Uterus (tissue), 4 donors: ENCODE measurements around the gene C2CD3. TPM values are rescaled to one million over a fixed set of nuclear protein-coding genes. Genes with fewer than 3 reads are reported as not detected.
"Not testable (repeated sequence)": the region's sequence is repeated elsewhere in the genome, so short reads cannot be mapped to it uniquely, and the experiment has no call there.

Experiments
- DNase-seq, 2 donors: peaks; one replicate each; pipeline ENCODE4 v3.0.0-alpha.2; 2019 to 2020
- H3K27ac ChIP-seq, 2 donors: fragments of 200-600 bp; sonication (generic); 1 replicate in 1 of 2; 2 replicates in 1 of 2; pipeline ENCODE4 v1.5.1; 2016 to 2018
- H3K27me3 ChIP-seq, 2 donors: fragments of 200-600 bp; sonication (generic); one replicate each; pipeline ENCODE4 v1.5.1; 2018 to 2019; ENCODE audit warnings: control low read depth in 1 of 2
- H3K36me3 ChIP-seq, 2 donors: fragments of 200-600 bp; sonication (generic); one replicate each; pipeline ENCODE4 v1.5.1; 2019; ENCODE audit warnings: control low read depth in 1 of 2
- H3K4me1 ChIP-seq, 2 donors: fragments of 200-600 bp; sonication (generic); one replicate each; pipeline ENCODE4 v1.5.1; 2018 to 2019; ENCODE audit warnings: control low read depth in 1 of 2
- H3K4me3 ChIP-seq, 2 donors: fragments of 200-600 bp; sonication (generic); 1 replicate in 1 of 2; 2 replicates in 1 of 2; pipeline ENCODE4 v1.5.1; 2018 to 2019; ENCODE audit warnings: mild to moderate bottlenecking in 1 of 2
- H3K9me3 ChIP-seq, 2 donors: fragments of 200-600 bp; sonication (generic); one replicate each; pipeline ENCODE4 v1.5.1; 2019; ENCODE audit warnings: control low read depth in 1 of 2
- POLR2A ChIP-seq, 2 donors: fragments of 450-650 bp; IDR thresholded peaks; one replicate each; pipeline ENCODE4 v1.6.1; 2016; ENCODE audit warnings: antibody characterized with exemption in 2 of 2, mild to moderate bottlenecking in 1 of 2, moderate library complexity in 1 of 2
- intact Hi-C: fragments of 100-400 bp; cut with DNase I; formaldehyde crosslinking; loops from one replicate; pipeline ENCODE4 v1.15.1; 2023; ENCODE audit warnings: low total_unique reads
- total RNA-seq, 4 donors: library from RNA; depleted of rRNA in 3 of 4; stranded (reverse); fragments of >200 nt in 3 of 4; gene quantifications; one replicate each; pipeline versions ENCODE4 v1.1.0 to v1.2.4, GENCODE V29; 2014 to 2023
- TF ChIP-seq, protein P1 (sequence below), 4 experiments: fragments of 200-600 bp in 2 of 4; fragments of 450-650 bp in 2 of 4; sonication (generic) in 2 of 4; IDR thresholded peaks; one replicate each; pipeline ENCODE4 v1.5.1; 2016 to 2019; ENCODE audit warnings: antibody characterized with exemption in 4 of 4, mild to moderate bottlenecking in 2 of 4, moderate library complexity in 1 of 4
- donor health status: DM: yes; HTN: yes; CAD: no.

The C2CD3 gene
- total RNA-seq, 4 donors from 2014 or later, result 22.5 to 347 (median 29.5) TPM

DNA sequence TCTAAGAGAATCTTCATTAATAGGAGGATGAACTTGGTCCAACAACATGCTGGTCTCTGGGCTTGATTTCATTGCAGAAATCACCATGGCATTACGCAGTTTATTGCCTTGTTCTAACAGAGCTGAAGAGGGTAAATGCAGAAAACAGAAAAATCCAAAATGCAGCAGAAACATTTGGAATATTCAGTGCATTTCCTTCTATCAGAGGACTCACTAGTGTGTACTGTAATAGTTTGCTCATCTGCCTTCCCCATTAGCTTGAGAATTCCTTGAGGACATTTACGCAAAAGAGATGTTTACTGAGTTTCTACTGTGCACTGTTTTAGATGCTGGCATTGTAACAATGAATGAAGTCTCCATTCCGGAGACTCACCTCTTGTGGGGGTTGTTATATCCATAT lies 37.4 kb downstream of the C2CD3 start:
- no peaks in the 10 kb centered on the region for H3K27me3 ChIP-seq
- DNase-seq, result no peak
- intact Hi-C loops, result no loop called here
- H3K4me1 ChIP-seq, result no peaks in the 10 kb centered on the region
- no peak overlapping the region for H3K4me3 ChIP-seq
- H3K36me3 ChIP-seq, result no peaks in the 10 kb centered on the region
- H3K27ac ChIP-seq, result no peak overlapping the region
- TF ChIP-seq POLR2A (IDR thresholded peaks at IDR 0.05), result no peak
- TF ChIP-seq, protein P1, sequence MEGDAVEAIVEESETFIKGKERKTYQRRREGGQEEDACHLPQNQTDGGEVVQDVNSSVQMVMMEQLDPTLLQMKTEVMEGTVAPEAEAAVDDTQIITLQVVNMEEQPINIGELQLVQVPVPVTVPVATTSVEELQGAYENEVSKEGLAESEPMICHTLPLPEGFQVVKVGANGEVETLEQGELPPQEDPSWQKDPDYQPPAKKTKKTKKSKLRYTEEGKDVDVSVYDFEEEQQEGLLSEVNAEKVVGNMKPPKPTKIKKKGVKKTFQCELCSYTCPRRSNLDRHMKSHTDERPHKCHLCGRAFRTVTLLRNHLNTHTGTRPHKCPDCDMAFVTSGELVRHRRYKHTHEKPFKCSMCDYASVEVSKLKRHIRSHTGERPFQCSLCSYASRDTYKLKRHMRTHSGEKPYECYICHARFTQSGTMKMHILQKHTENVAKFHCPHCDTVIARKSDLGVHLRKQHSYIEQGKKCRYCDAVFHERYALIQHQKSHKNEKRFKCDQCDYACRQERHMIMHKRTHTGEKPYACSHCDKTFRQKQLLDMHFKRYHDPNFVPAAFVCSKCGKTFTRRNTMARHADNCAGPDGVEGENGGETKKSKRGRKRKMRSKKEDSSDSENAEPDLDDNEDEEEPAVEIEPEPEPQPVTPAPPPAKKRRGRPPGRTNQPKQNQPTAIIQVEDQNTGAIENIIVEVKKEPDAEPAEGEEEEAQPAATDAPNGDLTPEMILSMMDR (IDR thresholded peaks at IDR 0.05), result no peak
- no peaks in the 10 kb centered on the region for H3K9me3 ChIP-seq

DNA sequence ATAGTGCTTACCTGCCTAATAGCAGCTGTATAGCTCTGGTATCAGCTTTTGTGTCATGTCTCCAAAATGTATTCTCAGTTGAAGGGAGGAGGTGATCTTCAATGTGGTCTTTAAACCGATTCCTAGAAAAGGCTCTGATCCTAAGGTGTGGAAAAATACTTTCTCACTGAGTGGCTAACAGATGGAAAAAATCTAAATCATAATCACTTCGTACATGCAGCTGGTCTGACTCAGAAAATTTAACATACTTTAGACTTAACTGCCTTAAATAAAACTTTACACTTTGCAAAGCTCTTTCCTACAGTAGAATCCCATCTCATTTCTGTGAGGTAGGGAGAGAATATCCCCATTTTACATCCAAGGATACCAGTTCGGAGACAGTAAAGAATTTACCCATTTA lies 38.0 kb downstream of the C2CD3 start:
- intact Hi-C loops, result no loop called here

DNA sequence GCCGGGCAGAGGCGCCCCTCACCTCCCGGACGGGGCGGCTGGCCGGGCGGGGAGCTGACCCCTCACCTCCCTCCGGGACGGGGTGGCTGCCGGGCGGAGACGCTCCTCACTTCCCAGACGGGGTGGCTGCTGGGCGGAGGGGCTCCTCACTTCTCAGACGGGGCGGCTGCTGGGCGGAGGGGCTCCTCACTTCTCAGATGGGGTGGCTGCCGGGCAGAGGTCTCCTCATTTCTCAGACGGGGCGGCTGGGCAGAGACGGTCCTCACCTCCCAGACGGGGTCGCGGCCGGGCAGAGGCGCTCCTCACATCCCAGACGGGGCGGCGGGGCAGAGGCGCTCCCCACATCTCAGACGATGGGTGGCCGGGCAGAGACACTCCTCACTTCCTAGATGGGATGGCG lies 41.7 kb downstream of the C2CD3 start:
- H3K36me3 ChIP-seq, H3K27ac ChIP-seq, H3K4me1 ChIP-seq, intact Hi-C loops, H3K27me3 ChIP-seq, DNase-seq, H3K4me3 ChIP-seq, H3K9me3 ChIP-seq: not testable (repeated sequence)

More for the DNA sequence above, 38.0 kb downstream of the C2CD3 start:
- Histone ChIP-seq H3K9me3 (no peaks in the 10 kb centered on the region), H3K27ac (no peak overlapping the region), H3K4me1 (no peaks in the 10 kb centered on the region), H3K36me3 (no peaks in the 10 kb centered on the region), H3K4me3 (no peak overlapping the region), H3K27me3 (no peaks in the 10 kb centered on the region)
- DNase-seq, result no peak
- TF ChIP-seq, protein P1 (IDR thresholded peaks at IDR 0.05), result no peak
- TF ChIP-seq POLR2A (IDR thresholded peaks at IDR 0.05), result no peak

DNA sequence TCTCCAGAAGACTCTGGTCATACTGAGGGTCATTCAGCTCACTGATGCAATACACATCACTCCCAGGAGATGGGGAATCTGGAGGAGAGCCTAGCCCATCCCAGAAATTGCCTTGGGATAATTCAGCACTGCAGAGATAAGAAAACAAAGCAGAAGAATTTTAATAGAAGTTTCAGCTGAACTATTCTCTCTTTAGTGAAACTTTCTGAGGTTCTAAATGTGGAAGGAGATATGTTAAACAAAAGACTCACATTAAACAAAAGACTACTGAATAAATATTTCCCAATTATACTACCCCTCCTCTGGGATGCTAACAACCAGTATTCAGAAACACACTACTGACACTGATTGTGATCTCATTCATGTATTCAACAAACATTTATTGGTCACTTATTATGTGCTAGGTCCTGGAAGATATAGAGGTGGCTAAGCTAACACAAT lies 47.8 kb downstream of the C2CD3 start:
- Histone ChIP-seq H3K4me3 (no peak overlapping the region), H3K27me3 (no peaks in the 10 kb centered on the region), H3K4me1 (no peaks in the 10 kb centered on the region), H3K9me3 (no peaks in the 10 kb centered on the region), H3K27ac (no peak overlapping the region), H3K36me3 (no peaks in the 10 kb centered on the region)
- intact Hi-C loops, result no loop called here
- TF ChIP-seq, protein P1 (IDR thresholded peaks at IDR 0.05), result no peak
- no peak for TF ChIP-seq POLR2A (IDR thresholded peaks at IDR 0.05)
- DNase-seq, result no peak

DNA sequence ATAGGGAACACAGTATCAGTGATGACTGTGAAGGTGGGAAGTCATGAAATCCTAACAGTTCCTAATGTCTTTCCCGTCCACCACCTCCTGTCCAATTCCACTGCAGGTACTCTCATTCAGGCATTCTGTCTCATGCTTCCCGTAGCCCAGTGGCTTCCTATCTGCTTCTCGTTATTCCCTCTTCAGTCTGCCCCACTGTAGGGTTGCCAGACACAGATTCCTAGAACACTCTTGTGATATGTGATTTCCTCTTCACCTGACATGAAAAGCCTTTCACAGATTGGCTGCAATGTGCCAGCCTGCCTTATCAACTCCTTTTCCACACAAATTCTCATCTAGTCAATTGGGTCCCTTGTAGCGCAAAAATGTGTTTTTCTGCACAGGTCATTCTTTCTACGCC lies 49.0 kb downstream of the C2CD3 start:
- no peaks in the 10 kb centered on the region for H3K9me3 ChIP-seq
- H3K4me3 ChIP-seq, result no peak overlapping the region
- H3K27ac ChIP-seq, result no peak overlapping the region
- no peaks in the 10 kb centered on the region for H3K4me1 ChIP-seq
- no peak for TF ChIP-seq POLR2A (IDR thresholded peaks at IDR 0.05)
- TF ChIP-seq, protein P1 (IDR thresholded peaks at IDR 0.05), result no peak
- H3K36me3 ChIP-seq, result no peaks in the 10 kb centered on the region
- no peaks in the 10 kb centered on the region for H3K27me3 ChIP-seq
- DNase-seq, result no peak
- intact Hi-C loops, result no loop called here

DNA sequence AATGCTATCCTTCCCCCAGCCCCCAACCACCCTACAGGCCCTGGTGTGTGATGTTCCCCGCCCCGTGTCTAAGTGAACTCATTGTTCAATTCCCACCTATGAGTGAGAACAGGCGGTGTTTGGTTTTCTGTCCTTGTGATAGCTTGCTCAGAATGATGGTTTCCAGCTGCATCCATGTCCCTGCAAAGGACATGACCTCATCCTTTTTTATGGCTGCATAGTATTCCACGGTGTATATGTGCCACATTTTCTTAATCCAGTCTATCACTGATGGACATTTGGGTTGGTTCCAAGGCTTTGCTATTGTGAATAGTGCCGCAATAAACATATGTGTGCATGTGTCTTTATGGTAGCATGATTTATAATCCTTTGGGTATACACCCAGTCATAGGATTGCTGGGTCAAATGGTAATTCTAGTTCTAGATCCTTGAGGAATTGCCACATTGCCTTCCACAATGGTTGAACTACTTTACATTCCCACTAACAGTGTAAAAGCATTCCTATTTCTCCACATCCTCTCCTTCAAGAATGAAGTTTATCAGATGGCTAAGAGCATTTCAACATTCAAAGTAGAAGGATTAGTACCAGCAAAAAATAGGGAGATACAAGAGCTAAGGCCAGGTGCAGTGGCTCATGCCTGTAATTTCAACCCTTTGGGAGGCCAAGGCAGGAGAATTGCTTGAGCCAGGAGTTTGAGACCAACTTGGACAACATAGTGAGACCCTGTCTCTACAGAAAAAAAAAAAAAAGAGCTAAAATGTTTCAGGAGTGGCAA lies 50.4 kb downstream of the C2CD3 start:
- intact Hi-C loops, H3K9me3 ChIP-seq, H3K4me1 ChIP-seq, H3K4me3 ChIP-seq, H3K27me3 ChIP-seq, H3K27ac ChIP-seq, H3K36me3 ChIP-seq, DNase-seq: not testable (repeated sequence)
